ENCODE results near the gene NDUFAF3. TPM values are rescaled to one million over a fixed set of nuclear protein-coding genes. Genes with fewer than 3 reads are reported as not detected.

The NDUFAF3 gene
- total RNA-seq, 1 experiment from 2014 or later: 133 TPM

GRCh38 chr3:48985831-48986376 is 36.0 kb upstream of the NDUFAF3 start:
- CTCF ChIA-PET: no interaction called here
- Mint-ChIP-seq H3K27ac (ENCODE audit: unreplicated experiment) (no peak overlapping the region), H3K4me1 (ENCODE audit: low read depth, unreplicated experiment) (no peaks in the 10 kb centered on the region), H3K36me3 (ENCODE audit: insufficient read depth, unreplicated experiment) (peaks cover 46% of the 10 kb centered on the region), H3K9me3 (ENCODE audit: low read depth, unreplicated experiment) (no peaks in the 10 kb centered on the region), H3K27me3 (ENCODE audit: unreplicated experiment) (no peaks in the 10 kb centered on the region), H3K4me3 (ENCODE audit: low read depth, unreplicated experiment) (no peak overlapping the region)
- intact Hi-C loops (cut with micrococcal nuclease; ENCODE audit: unreplicated experiment): no loop called here
- BruUV-seq (replicated peaks): no TSS peak
- TF ChIP-seq CTCF (IDR thresholded peaks at IDR 0.05; ENCODE audit: unreplicated experiment): no peak
- DNase-seq: no peak

- H3K36me3 Mint-ChIP-seq (ENCODE audit: insufficient read depth, unreplicated experiment): peaks cover 38% of the 10 kb centered on the region
- CTCF ChIA-PET: interaction anchor here (0.7 to 1.2 kb wide), 4 partner anchors 18 to 172 kb away, joined by 3 to 4 read pairs (median 4); partner anchors contain the start of genes NDUFAF3 and WDR6
- TSS peak; percentile 67 for BruUV-seq (replicated peaks)
- DNase-seq: no peak
- H3K27me3 Mint-ChIP-seq (ENCODE audit: unreplicated experiment): no peaks in the 10 kb centered on the region
- H3K4me1 Mint-ChIP-seq (ENCODE audit: low read depth, unreplicated experiment): peaks cover 9% of the 10 kb centered on the region
- no peak for TF ChIP-seq CTCF (IDR thresholded peaks at IDR 0.05; ENCODE audit: unreplicated experiment)
- H3K9me3 Mint-ChIP-seq (ENCODE audit: low read depth, unreplicated experiment): no peaks in the 10 kb centered on the region
- intact Hi-C loops (cut with micrococcal nuclease; ENCODE audit: unreplicated experiment): loop anchor here (2.0 kb wide), 1 partner anchor 460 kb away; no protein-coding TSS in a partner anchor
- peak overlapping the region; percentile 93 for H3K27ac Mint-ChIP-seq (ENCODE audit: unreplicated experiment)
- peak overlapping the region; percentile 96 for H3K4me3 Mint-ChIP-seq (ENCODE audit: low read depth, unreplicated experiment)
These were observed 32.7 kb upstream of the NDUFAF3 start for GRCh38 chr3:48989126-48989795.

- H3K27me3 Mint-ChIP-seq (ENCODE audit: unreplicated experiment): no peaks in the 10 kb centered on the region
- H3K4me1 Mint-ChIP-seq (ENCODE audit: low read depth, unreplicated experiment): peaks cover 9% of the 10 kb centered on the region
- H3K27ac Mint-ChIP-seq (ENCODE audit: unreplicated experiment): peak within 1 kb of the TSS; percentile 93
- intact Hi-C loops (cut with micrococcal nuclease; ENCODE audit: unreplicated experiment): loop anchor here (2.0 kb wide), 1 partner anchor 459 kb away; no protein-coding TSS in a partner anchor
- no peaks in the 10 kb centered on the region for H3K9me3 Mint-ChIP-seq (ENCODE audit: low read depth, unreplicated experiment)
- CTCF ChIA-PET: interaction anchor here (0.7 to 1.2 kb wide), 5 partner anchors 17 to 350 kb away, joined by 3 to 4 read pairs (median 3); partner anchors contain the start of genes NDUFAF3, USP4 and WDR6
- peak within 1 kb of the TSS; percentile 96 for H3K4me3 Mint-ChIP-seq (ENCODE audit: low read depth, unreplicated experiment)
- peaks cover 38% of the 10 kb centered on the region for H3K36me3 Mint-ChIP-seq (ENCODE audit: insufficient read depth, unreplicated experiment)
- TF ChIP-seq CTCF (IDR thresholded peaks at IDR 0.05; ENCODE audit: unreplicated experiment): no peak
- DNase-seq: peak; percentile 84
- BruUV-seq (replicated peaks): no TSS peak
These were observed 31.9 kb upstream of the NDUFAF3 start, which contains the start of gene P4HTM for GRCh38 chr3:48989796-48990635. P4HTM (plus strand) TSS chr3:48990241; CDS start chr3:48990257, 16 bp downstream.
